Body of pancreas (tissue), 4 donors: ENCODE data around the gene DLG2.

Experiments
- POLR2A ChIP-seq, 3 donors: fragments of 450-650 bp; IDR thresholded peaks; one replicate each; pipeline ENCODE4 v1.6.1; 2016; ENCODE audit warnings: antibody characterized with exemption in 3 of 3, mild to moderate bottlenecking in 2 of 3
- TF ChIP-seq, protein P1 (sequence below), 7 experiments: fragments of 450-650 bp in 4 of 7; fragments of 200-600 bp in 3 of 7; sonication (generic) in 3 of 7; IDR thresholded peaks; one replicate each; pipeline ENCODE4 v1.5.1; 2016 to 2019; ENCODE audit warnings: antibody characterized with exemption in 7 of 7

GRCh38 chr11:84788220-84788619 lies 838.9 kb downstream of the DLG2 start:
- TF ChIP-seq, protein P1, sequence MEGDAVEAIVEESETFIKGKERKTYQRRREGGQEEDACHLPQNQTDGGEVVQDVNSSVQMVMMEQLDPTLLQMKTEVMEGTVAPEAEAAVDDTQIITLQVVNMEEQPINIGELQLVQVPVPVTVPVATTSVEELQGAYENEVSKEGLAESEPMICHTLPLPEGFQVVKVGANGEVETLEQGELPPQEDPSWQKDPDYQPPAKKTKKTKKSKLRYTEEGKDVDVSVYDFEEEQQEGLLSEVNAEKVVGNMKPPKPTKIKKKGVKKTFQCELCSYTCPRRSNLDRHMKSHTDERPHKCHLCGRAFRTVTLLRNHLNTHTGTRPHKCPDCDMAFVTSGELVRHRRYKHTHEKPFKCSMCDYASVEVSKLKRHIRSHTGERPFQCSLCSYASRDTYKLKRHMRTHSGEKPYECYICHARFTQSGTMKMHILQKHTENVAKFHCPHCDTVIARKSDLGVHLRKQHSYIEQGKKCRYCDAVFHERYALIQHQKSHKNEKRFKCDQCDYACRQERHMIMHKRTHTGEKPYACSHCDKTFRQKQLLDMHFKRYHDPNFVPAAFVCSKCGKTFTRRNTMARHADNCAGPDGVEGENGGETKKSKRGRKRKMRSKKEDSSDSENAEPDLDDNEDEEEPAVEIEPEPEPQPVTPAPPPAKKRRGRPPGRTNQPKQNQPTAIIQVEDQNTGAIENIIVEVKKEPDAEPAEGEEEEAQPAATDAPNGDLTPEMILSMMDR (IDR thresholded peaks at IDR 0.05) = no peak
- no peak for TF ChIP-seq POLR2A (IDR thresholded peaks at IDR 0.05)
